A549 (cell line): ENCODE measurements around the gene RBKS.

Experiments
- CEBPB ChIP-seq, 2 experiments: fragments of >200 bp in 1 of 2; sonication (Bioruptor Twin) in 1 of 2; formaldehyde crosslinking in 1 of 2; IDR thresholded peaks; 2 replicates each; pipeline ENCODE4 v1.6.1; 2012 to 2016
- CTCF ChIP-seq: fragments of >200 bp; sonication (Bioruptor Twin); formaldehyde crosslinking; IDR thresholded peaks from 3 replicates; pipeline ENCODE4 v1.5.1; 2016
- EHF ChIP-seq: fragments of 250-450 bp; sonication (Bioruptor Pico); IDR thresholded peaks from 2 replicates; pipeline ENCODE4 v1.5.0; 2020; ENCODE audit warnings: mild to moderate bottlenecking
- POLR2A ChIP-seq: IDR thresholded peaks from 2 replicates; pipeline ENCODE4 v1.6.1; 2012; ENCODE audit warnings: mild to moderate bottlenecking, low read length
- USF2 ChIP-seq: fragments of 450-650 bp; IDR thresholded peaks from 2 replicates; pipeline ENCODE4 v1.6.1; 2014; ENCODE audit warnings: antibody characterized with exemption

GRCh38 chr2:27889774-27890145 is 427 bp downstream of the RBKS start:
- TF ChIP-seq CTCF (no peak), EHF (CRISPR knock-in tag) (no peak), USF2 (no peak), POLR2A (no peak), CEBPB (IDR thresholded peaks at IDR 0.05) (no peak)
